HL-60 (cell line): ENCODE data around the gene OSM.

Experiments
- GABPA ChIP-seq: IDR thresholded peaks from 2 replicates; pipeline ENCODE4 v1.6.1; 2012; ENCODE audit warnings: low read depth
- POLR2AphosphoS5 ChIP-seq: IDR thresholded peaks from 2 replicates; pipeline ENCODE4 v1.6.1; 2012; ENCODE audit warnings: low read depth
- TF ChIP-seq, protein P1 (sequence below): IDR thresholded peaks from one replicate; pipeline ENCODE4 v1.5.1; 2011; ENCODE audit warnings: low read length, control low read depth, inconsistent platforms; ENCODE audit not compliant: insufficient read depth
- TF ChIP-seq, protein P2 (sequence below): IDR thresholded peaks from 2 replicates; pipeline ENCODE4 v1.6.1; 2012; ENCODE audit warnings: low read depth; ENCODE audit not compliant: insufficient replicate concordance

DNA sequence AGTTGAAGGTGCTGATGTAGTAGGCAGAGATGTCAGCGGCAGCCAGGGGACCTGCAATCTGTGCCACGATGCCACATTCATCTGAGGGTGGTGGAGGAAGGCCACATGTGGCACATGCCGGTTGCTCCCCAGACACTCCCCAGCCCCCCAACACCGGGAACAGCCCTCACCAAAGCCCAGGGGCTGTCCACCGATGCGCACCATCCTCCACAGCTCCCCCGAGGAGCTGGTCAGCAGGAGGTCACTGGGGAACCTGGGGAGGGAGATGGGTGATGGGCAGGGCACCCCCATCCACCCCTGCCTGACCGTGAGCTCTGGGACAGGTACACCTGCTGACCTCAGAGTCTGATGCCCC lies 19.2 kb upstream of the OSM start:
- TF ChIP-seq, protein P1, sequence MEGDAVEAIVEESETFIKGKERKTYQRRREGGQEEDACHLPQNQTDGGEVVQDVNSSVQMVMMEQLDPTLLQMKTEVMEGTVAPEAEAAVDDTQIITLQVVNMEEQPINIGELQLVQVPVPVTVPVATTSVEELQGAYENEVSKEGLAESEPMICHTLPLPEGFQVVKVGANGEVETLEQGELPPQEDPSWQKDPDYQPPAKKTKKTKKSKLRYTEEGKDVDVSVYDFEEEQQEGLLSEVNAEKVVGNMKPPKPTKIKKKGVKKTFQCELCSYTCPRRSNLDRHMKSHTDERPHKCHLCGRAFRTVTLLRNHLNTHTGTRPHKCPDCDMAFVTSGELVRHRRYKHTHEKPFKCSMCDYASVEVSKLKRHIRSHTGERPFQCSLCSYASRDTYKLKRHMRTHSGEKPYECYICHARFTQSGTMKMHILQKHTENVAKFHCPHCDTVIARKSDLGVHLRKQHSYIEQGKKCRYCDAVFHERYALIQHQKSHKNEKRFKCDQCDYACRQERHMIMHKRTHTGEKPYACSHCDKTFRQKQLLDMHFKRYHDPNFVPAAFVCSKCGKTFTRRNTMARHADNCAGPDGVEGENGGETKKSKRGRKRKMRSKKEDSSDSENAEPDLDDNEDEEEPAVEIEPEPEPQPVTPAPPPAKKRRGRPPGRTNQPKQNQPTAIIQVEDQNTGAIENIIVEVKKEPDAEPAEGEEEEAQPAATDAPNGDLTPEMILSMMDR = no peak
- TF ChIP-seq POLR2AphosphoS5 = no peak
- no peak for TF ChIP-seq GABPA
- TF ChIP-seq, protein P2, sequence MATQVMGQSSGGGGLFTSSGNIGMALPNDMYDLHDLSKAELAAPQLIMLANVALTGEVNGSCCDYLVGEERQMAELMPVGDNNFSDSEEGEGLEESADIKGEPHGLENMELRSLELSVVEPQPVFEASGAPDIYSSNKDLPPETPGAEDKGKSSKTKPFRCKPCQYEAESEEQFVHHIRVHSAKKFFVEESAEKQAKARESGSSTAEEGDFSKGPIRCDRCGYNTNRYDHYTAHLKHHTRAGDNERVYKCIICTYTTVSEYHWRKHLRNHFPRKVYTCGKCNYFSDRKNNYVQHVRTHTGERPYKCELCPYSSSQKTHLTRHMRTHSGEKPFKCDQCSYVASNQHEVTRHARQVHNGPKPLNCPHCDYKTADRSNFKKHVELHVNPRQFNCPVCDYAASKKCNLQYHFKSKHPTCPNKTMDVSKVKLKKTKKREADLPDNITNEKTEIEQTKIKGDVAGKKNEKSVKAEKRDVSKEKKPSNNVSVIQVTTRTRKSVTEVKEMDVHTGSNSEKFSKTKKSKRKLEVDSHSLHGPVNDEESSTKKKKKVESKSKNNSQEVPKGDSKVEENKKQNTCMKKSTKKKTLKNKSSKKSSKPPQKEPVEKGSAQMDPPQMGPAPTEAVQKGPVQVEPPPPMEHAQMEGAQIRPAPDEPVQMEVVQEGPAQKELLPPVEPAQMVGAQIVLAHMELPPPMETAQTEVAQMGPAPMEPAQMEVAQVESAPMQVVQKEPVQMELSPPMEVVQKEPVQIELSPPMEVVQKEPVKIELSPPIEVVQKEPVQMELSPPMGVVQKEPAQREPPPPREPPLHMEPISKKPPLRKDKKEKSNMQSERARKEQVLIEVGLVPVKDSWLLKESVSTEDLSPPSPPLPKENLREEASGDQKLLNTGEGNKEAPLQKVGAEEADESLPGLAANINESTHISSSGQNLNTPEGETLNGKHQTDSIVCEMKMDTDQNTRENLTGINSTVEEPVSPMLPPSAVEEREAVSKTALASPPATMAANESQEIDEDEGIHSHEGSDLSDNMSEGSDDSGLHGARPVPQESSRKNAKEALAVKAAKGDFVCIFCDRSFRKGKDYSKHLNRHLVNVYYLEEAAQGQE = no peak
